HFFc6 (cell line): ENCODE data around the gene SLC28A3. TPM values are rescaled to one million over a fixed set of nuclear protein-coding genes. Genes with fewer than 3 reads are reported as not detected.
"Not testable (repeated sequence)": the region's sequence is repeated elsewhere in the genome, so short reads cannot be mapped to it uniquely, and the experiment has no call there.

Experiments used
- DNase-seq: peaks from one replicate; pipeline ENCODE4 v3.0.0-alpha.2; 2018
- H3K27ac Mint-ChIP-seq: 2 replicates; pipeline ENCODE4 v1.8.0; 2020; ENCODE audit warnings: mild to moderate bottlenecking, mixed read lengths
- H3K27me3 Mint-ChIP-seq: 2 replicates; pipeline ENCODE4 v1.8.0; 2021; ENCODE audit warnings: mild to moderate bottlenecking, moderate library complexity, mixed read lengths; ENCODE audit not compliant: insufficient read depth
- H3K36me3 Mint-ChIP-seq: 2 replicates; pipeline ENCODE4 v1.8.0; 2021; ENCODE audit warnings: low read depth, mixed read lengths
- H3K4me1 Mint-ChIP-seq: 2 replicates; pipeline ENCODE4 v1.8.0; 2020; ENCODE audit warnings: low read depth, mixed read lengths
- H3K4me3 Mint-ChIP-seq: 2 replicates; pipeline ENCODE4 v1.8.0; 2020; ENCODE audit warnings: mild to moderate bottlenecking, moderate library complexity, mixed read lengths
- H3K9me3 Mint-ChIP-seq: 2 replicates; pipeline ENCODE4 v1.8.0; 2020; ENCODE audit warnings: mild to moderate bottlenecking, mixed read lengths
- CTCF ChIP-seq: fragments of 200-600 bp; sonication (generic); IDR thresholded peaks from 2 replicates; pipeline ENCODE4 v1.5.0; 2021; ENCODE audit warnings: antibody characterized with exemption, mild to moderate bottlenecking
- long read RNA-seq: library from polyadenylated mRNA; unstranded; transcript quantifications from one replicate; pipeline ENCODE4 v2.0.0, GENCODE V29; 2019
- total RNA-seq, 6 experiments: library from RNA; stranded (reverse); fragmentation: NEBNext Ultra II Directional; extraction: Animal tissue kit (Norgen Biotek cat#: 25700); gene quantifications; 2 replicates in 1 of 6; 3 replicates in 5 of 6; pipeline ENCODE4 v1.2.3, GENCODE V29; 2021

Gene SLC28A3
- total RNA-seq = under 1 TPM; 0.43 to 0.64 (median 0.54) TPM
- long read RNA-seq = 0 reads

- Mint-ChIP-seq H3K9me3 (no peaks in the 10 kb centered on the region), H3K27me3 (peaks cover 4% of the 10 kb centered on the region), H3K4me3 (no peak within 1 kb of the TSS), H3K4me1 (no peaks in the 10 kb centered on the region), H3K36me3 (no peaks in the 10 kb centered on the region), H3K27ac (no peak within 1 kb of the TSS)
- no peak for TF ChIP-seq CTCF
- no peak for DNase-seq
Measured at GRCh38 chr9:84340535-84340934, at the start of gene SLC28A3. SLC28A3 (minus strand) TSS chr9:84340758; CDS start chr9:84340633, 125 bp downstream.

GRCh38 chr9:84390254-84390653 lies 49.7 kb upstream of the SLC28A3 start:
- H3K4me3 Mint-ChIP-seq, H3K9me3 Mint-ChIP-seq, H3K27ac Mint-ChIP-seq, H3K36me3 Mint-ChIP-seq, DNase-seq, H3K27me3 Mint-ChIP-seq: not testable (repeated sequence)
- H3K4me1 Mint-ChIP-seq = peaks cover 11% of the 10 kb centered on the region

GRCh38 chr9:84387821-84388220 lies 47.3 kb upstream of the SLC28A3 start:
- Mint-ChIP-seq H3K27me3 (peaks cover 2% of the 10 kb centered on the region; the same call in 1 of the 2 replicates), H3K4me3 (no peak overlapping the region), H3K36me3 (no peaks in the 10 kb centered on the region), H3K27ac (no peak overlapping the region), H3K4me1 (peaks cover 11% of the 10 kb centered on the region), H3K9me3 (no peaks in the 10 kb centered on the region)
- no peak for TF ChIP-seq CTCF
- no peak for DNase-seq

GRCh38 chr9:84386753-84387152 lies 46.2 kb upstream of the SLC28A3 start:
- no peaks in the 10 kb centered on the region for H3K36me3 Mint-ChIP-seq
- no peak overlapping the region for H3K4me3 Mint-ChIP-seq
- TF ChIP-seq CTCF = no peak
- H3K4me1 Mint-ChIP-seq = peaks cover 11% of the 10 kb centered on the region
- no peaks in the 10 kb centered on the region for H3K9me3 Mint-ChIP-seq
- no peak for DNase-seq
- no peak overlapping the region for H3K27ac Mint-ChIP-seq
- H3K27me3 Mint-ChIP-seq = peaks cover 2% of the 10 kb centered on the region; the same call in 1 of the 2 replicates

GRCh38 chr9:84385386-84386040 lies 45.0 kb upstream of the SLC28A3 start:
- no peak overlapping the region for H3K27ac Mint-ChIP-seq

More at GRCh38 chr9:84385386-84386040, 45.0 kb upstream of the SLC28A3 start:
- Mint-ChIP-seq H3K9me3 (no peaks in the 10 kb centered on the region), H3K4me3 (no peak overlapping the region), H3K36me3 (no peaks in the 10 kb centered on the region), H3K4me1 (peaks cover 7% of the 10 kb centered on the region), H3K27me3 (peaks cover 2% of the 10 kb centered on the region)
- no peak for DNase-seq
- no peak for TF ChIP-seq CTCF
